ENCODE results near the gene CTSL.

CTSL gene

DNA sequence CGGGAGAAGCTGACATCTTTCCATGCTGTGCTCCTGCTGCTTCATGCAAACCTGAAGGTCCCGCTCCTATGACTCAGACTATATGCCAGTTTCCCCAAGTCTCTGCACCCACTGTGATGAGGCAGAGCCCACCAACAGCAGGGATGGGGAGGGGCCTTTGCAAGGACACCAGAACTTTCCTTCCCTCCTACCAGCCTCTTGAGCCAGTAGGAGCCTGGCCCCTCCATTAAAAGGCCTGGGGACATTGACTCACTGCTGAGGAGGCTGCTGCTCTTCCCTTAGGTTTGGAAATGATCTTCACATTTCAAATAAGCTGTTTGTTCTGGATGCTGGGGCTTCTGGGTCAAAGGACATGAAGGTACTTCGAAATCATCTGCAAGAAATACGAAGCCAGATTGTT is 26.1 kb upstream of the CTSL start (continued):
- TF ChIP-seq, protein P1, sequence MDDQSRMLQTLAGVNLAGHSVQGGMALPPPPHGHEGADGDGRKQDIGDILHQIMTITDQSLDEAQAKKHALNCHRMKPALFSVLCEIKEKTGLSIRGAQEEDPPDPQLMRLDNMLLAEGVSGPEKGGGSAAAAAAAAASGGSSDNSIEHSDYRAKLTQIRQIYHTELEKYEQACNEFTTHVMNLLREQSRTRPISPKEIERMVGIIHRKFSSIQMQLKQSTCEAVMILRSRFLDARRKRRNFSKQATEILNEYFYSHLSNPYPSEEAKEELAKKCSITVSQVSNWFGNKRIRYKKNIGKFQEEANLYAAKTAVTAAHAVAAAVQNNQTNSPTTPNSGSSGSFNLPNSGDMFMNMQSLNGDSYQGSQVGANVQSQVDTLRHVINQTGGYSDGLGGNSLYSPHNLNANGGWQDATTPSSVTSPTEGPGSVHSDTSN (CRISPR knock-in tag; IDR thresholded peaks at IDR 0.05), result no peak
- TF ChIP-seq ZNF560 (tag by site-specific recombination; IDR thresholded peaks at IDR 0.05; ENCODE audit: borderline replicate concordance) (no peak), SCRT2 (tag by site-specific recombination; IDR thresholded peaks at IDR 0.05) (no peak), ZNF157 (tag by site-specific recombination; IDR thresholded peaks at IDR 0.05) (no peak), ZNF266 (tag by site-specific recombination; IDR thresholded peaks at IDR 0.05; ENCODE audit: low read depth) (no peak)
- TF ChIP-seq, protein P2, sequence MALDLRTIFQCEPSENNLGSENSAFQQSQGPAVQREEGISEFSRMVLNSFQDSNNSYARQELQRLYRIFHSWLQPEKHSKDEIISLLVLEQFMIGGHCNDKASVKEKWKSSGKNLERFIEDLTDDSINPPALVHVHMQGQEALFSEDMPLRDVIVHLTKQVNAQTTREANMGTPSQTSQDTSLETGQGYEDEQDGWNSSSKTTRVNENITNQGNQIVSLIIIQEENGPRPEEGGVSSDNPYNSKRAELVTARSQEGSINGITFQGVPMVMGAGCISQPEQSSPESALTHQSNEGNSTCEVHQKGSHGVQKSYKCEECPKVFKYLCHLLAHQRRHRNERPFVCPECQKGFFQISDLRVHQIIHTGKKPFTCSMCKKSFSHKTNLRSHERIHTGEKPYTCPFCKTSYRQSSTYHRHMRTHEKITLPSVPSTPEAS (tag by site-specific recombination; IDR thresholded peaks at IDR 0.05), result no peak

DNA sequence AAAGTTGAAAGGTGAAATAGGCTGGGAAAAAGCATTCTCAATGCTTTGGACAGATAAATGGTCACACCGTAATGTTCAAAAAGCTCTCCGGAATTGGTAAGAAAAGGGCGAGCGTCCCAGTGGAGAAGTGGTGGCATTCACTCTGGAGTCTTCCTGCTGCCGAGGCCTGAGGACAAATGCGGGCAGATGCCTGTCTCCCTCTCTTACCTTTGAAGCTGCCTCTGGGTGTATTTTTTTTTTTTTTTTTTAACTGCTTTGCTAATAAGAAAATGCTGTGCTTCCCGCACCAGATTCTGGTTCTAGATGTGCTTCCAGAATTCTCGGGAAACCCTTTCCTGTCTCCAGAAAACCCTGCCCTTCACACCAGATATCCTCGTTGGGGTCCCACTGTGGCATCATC is 24.4 kb upstream of the CTSL start:
- POLR2A ChIA-PET, result interaction anchor here (0.6 to 0.7 kb wide), 2 partner anchors 11 to 1270 kb away, joined by 3 to 4 read pairs; no protein-coding TSS in a partner anchor
- CTCF ChIA-PET, result interaction anchor here (0.6 to 1.4 kb wide), 3 partner anchors 92 to 253 kb away, joined by 3 to 4 read pairs (median 3); no protein-coding TSS in a partner anchor
- no peak overlapping the region for H3K27ac ChIP-seq (ENCODE audit: extremely low read depth, low read depth, low read length)

DNA sequence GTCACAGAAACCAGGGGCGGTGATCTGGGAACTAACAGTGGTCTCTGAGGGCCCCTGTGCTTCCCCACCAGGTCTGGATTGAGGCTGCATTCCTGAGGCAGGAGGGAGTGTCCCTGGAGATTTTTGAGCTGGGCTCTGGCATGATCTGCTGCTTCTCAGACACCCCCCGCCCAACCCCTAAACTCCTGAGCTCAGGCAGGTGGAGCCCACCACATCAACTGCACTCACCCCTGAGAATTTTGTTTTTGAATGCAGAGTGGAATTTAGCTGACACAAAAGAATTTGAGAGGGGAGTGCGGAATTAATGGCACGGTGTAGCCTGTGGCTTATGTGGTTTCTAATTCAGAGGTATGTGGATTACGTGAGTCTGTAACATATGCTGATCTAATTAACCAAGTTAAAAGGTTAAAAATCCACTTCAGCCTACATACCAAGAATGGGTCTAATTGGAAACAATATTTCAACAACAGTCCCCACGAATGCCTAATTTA is 23.9 kb upstream of the CTSL start:
- no peaks in the 10 kb centered on the region for H3K4me1 ChIP-seq (ENCODE audit: control insufficient read depth, insufficient read depth, low read length)
- peaks cover 0 to 56% of the 10 kb centered on the region in 2 experiments for H3K36me3 ChIP-seq (ENCODE audit: control insufficient read depth in 2 of 2, insufficient read depth in 1 of 2, low read length in 2 of 2)
- H3K27ac ChIP-seq (ENCODE audit: extremely low read depth, low read depth, low read length), result no peak overlapping the region
- POLR2A ChIA-PET, result interaction anchor here (0.7 kb wide), 1 partner anchor 8 kb away, joined by 5 read pairs; no protein-coding TSS in a partner anchor
- H3K9me3 ChIP-seq (ENCODE audit: control insufficient read depth, insufficient read depth, low read depth, low read length), result no peaks in the 10 kb centered on the region
- CTCF ChIA-PET, result interaction anchor here (0.6 to 1.4 kb wide), 2 partner anchors 91 to 254 kb away, joined by 3 to 4 read pairs; no protein-coding TSS in a partner anchor
- no peak overlapping the region for H3K4me3 ChIP-seq (ENCODE audit: low read depth, low read length)
- TF ChIP-seq, protein P3, sequence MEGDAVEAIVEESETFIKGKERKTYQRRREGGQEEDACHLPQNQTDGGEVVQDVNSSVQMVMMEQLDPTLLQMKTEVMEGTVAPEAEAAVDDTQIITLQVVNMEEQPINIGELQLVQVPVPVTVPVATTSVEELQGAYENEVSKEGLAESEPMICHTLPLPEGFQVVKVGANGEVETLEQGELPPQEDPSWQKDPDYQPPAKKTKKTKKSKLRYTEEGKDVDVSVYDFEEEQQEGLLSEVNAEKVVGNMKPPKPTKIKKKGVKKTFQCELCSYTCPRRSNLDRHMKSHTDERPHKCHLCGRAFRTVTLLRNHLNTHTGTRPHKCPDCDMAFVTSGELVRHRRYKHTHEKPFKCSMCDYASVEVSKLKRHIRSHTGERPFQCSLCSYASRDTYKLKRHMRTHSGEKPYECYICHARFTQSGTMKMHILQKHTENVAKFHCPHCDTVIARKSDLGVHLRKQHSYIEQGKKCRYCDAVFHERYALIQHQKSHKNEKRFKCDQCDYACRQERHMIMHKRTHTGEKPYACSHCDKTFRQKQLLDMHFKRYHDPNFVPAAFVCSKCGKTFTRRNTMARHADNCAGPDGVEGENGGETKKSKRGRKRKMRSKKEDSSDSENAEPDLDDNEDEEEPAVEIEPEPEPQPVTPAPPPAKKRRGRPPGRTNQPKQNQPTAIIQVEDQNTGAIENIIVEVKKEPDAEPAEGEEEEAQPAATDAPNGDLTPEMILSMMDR (tag by site-specific recombination; IDR thresholded peaks at IDR 0.05), result no peak
- TF ChIP-seq, protein P4, sequence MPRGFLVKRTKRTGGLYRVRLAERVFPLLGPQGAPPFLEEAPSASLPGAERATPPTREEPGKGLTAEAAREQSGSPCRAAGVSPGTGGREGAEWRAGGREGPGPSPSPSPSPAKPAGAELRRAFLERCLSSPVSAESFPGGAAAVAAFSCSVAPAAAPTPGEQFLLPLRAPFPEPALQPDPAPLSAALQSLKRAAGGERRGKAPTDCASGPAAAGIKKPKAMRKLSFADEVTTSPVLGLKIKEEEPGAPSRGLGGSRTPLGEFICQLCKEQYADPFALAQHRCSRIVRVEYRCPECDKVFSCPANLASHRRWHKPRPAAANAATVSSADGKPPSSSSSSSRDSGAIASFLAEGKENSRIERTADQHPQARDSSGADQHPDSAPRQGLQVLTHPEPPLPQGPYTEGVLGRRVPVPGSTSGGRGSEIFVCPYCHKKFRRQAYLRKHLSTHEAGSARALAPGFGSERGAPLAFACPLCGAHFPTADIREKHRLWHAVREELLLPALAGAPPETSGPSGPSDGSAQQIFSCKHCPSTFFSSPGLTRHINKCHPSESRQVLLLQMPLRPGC (tag by site-specific recombination; IDR thresholded peaks at IDR 0.05), result no peak
- TF ChIP-seq ZNF792 (tag by site-specific recombination; IDR thresholded peaks at IDR 0.05), result no peak
- no peak for TF ChIP-seq ZNF239 (tag by site-specific recombination; IDR thresholded peaks at IDR 0.05)
- no peak for TF ChIP-seq RBAK (tag by site-specific recombination; IDR thresholded peaks at IDR 0.05)
- no peak for TF ChIP-seq TRIM28 (IDR thresholded peaks at IDR 0.05; ENCODE audit: borderline replicate concordance, low read length)
- TF ChIP-seq, protein P5, sequence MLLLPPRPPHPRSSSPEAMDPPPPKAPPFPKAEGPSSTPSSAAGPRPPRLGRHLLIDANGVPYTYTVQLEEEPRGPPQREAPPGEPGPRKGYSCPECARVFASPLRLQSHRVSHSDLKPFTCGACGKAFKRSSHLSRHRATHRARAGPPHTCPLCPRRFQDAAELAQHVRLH (tag by site-specific recombination; IDR thresholded peaks at IDR 0.05), result no peak
- TF ChIP-seq ZNF391 (tag by site-specific recombination; IDR thresholded peaks at IDR 0.05; ENCODE audit: borderline replicate concordance, low read depth), result no peak
- TF ChIP-seq ZNF510 (tag by site-specific recombination; IDR thresholded peaks at IDR 0.05; ENCODE audit: insufficient replicate concordance), result no peak
- TF ChIP-seq ZNF184 (tag by site-specific recombination; IDR thresholded peaks at IDR 0.05), result no peak
- no peak for TF ChIP-seq ZNF830 (tag by site-specific recombination; IDR thresholded peaks at IDR 0.05; ENCODE audit: low read depth)
- no peak for TF ChIP-seq ZNF174 (tag by site-specific recombination; IDR thresholded peaks at IDR 0.05)
- TF ChIP-seq ZNF549 (tag by site-specific recombination; IDR thresholded peaks at IDR 0.05), result no peak
- TF ChIP-seq ZNF169 (tag by site-specific recombination; IDR thresholded peaks at IDR 0.05), result no peak
- no peak for TF ChIP-seq ZNF404 (tag by site-specific recombination; IDR thresholded peaks at IDR 0.05)
- TF ChIP-seq, protein P6, sequence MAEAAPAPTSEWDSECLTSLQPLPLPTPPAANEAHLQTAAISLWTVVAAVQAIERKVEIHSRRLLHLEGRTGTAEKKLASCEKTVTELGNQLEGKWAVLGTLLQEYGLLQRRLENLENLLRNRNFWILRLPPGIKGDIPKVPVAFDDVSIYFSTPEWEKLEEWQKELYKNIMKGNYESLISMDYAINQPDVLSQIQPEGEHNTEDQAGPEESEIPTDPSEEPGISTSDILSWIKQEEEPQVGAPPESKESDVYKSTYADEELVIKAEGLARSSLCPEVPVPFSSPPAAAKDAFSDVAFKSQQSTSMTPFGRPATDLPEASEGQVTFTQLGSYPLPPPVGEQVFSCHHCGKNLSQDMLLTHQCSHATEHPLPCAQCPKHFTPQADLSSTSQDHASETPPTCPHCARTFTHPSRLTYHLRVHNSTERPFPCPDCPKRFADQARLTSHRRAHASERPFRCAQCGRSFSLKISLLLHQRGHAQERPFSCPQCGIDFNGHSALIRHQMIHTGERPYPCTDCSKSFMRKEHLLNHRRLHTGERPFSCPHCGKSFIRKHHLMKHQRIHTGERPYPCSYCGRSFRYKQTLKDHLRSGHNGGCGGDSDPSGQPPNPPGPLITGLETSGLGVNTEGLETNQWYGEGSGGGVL (tag by site-specific recombination; IDR thresholded peaks at IDR 0.05), result no peak

More for the DNA sequence above, 24.4 kb upstream of the CTSL start:
- Histone ChIP-seq H3K9me3 (ENCODE audit: control insufficient read depth, insufficient read depth, low read depth, low read length) (no peaks in the 10 kb centered on the region), H3K4me1 (ENCODE audit: control insufficient read depth, insufficient read depth, low read length) (no peaks in the 10 kb centered on the region), H3K4me3 (ENCODE audit: low read depth, low read length) (no peak overlapping the region), H3K36me3 (ENCODE audit: control insufficient read depth in 2 of 2, insufficient read depth in 1 of 2, low read length in 2 of 2) (peaks cover 0 to 56% of the 10 kb centered on the region in 2 experiments)
- no peak for TF ChIP-seq ZBTB20 (tag by site-specific recombination; IDR thresholded peaks at IDR 0.05)
- TF ChIP-seq ZNF394 (tag by site-specific recombination; IDR thresholded peaks at IDR 0.05; ENCODE audit: borderline replicate concordance), result no peak
- no peak for TF ChIP-seq ZNF621 (tag by site-specific recombination; IDR thresholded peaks at IDR 0.05)
- TF ChIP-seq ZNF510 (tag by site-specific recombination; IDR thresholded peaks at IDR 0.05; ENCODE audit: insufficient replicate concordance), result no peak
- no peak for TF ChIP-seq ZNF76 (tag by site-specific recombination; IDR thresholded peaks at IDR 0.05; ENCODE audit: borderline replicate concordance, low read depth)
